Omental fat pad (tissue), 4 donors: Measurements from ENCODE around the gene LIMCH1. TPM values are rescaled to one million over a fixed set of nuclear protein-coding genes. Genes with fewer than 3 reads are reported as not detected.

Experiments
- ATAC-seq: fragments of 150-250 bp; one replicate; pipeline ENCODE4 v1.9.1; 2016; ENCODE audit warnings: mild to moderate bottlenecking, moderate library complexity; ENCODE audit not compliant: low FRiP score
- DNase-seq: peaks from one replicate; pipeline ENCODE4 v3.0.0-alpha.2; 2019; ENCODE audit warnings: low spot score
- total RNA-seq, 4 donors: library from RNA; depleted of rRNA; stranded (reverse); fragments of >200 nt; gene quantifications; one replicate each; pipeline ENCODE4 v1.1.0, GENCODE V29; 2016
- TF ChIP-seq, protein P1 (sequence below), 3 donors: fragments of 450-650 bp; IDR thresholded peaks; one replicate each; pipeline ENCODE4 v1.5.1; 2016 to 2017; ENCODE audit warnings: antibody characterized with exemption in 3 of 3, mild to moderate bottlenecking in 3 of 3, moderate library complexity in 2 of 3

The LIMCH1 gene
- total RNA-seq, 4 donors from 2014 or later: 29.4 to 112 (median 44.9) TPM

DNA sequence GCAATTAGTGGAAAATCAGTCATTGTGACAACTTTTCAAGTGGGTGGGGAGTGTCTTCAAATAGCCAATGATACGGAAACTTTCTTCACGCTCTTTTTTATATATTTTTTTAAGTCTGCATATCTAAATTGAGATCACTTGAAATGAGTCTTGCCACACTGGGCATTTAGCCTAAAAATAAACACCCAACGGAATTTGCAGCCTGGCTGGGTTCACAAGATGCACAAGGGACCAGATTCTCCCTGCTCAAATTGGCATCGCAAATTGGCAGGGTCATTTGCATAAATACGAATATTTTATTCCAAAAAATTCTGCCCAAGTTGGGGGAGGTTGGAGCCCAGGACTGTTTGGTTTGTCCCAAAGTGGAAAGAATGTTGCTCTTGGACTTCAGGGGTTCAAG is 87.6 kb downstream of the LIMCH1 start:
- TF ChIP-seq, protein P1, sequence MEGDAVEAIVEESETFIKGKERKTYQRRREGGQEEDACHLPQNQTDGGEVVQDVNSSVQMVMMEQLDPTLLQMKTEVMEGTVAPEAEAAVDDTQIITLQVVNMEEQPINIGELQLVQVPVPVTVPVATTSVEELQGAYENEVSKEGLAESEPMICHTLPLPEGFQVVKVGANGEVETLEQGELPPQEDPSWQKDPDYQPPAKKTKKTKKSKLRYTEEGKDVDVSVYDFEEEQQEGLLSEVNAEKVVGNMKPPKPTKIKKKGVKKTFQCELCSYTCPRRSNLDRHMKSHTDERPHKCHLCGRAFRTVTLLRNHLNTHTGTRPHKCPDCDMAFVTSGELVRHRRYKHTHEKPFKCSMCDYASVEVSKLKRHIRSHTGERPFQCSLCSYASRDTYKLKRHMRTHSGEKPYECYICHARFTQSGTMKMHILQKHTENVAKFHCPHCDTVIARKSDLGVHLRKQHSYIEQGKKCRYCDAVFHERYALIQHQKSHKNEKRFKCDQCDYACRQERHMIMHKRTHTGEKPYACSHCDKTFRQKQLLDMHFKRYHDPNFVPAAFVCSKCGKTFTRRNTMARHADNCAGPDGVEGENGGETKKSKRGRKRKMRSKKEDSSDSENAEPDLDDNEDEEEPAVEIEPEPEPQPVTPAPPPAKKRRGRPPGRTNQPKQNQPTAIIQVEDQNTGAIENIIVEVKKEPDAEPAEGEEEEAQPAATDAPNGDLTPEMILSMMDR (IDR thresholded peaks at IDR 0.05): no peak
- ATAC-seq (no peak), DNase-seq (no peak)

GRCh38 chr4:41628936-41629335 is 91.0 kb downstream of the LIMCH1 start:
- DNase-seq (no peak), ATAC-seq (no peak)
- TF ChIP-seq, protein P1 (IDR thresholded peaks at IDR 0.05): no peak

DNA sequence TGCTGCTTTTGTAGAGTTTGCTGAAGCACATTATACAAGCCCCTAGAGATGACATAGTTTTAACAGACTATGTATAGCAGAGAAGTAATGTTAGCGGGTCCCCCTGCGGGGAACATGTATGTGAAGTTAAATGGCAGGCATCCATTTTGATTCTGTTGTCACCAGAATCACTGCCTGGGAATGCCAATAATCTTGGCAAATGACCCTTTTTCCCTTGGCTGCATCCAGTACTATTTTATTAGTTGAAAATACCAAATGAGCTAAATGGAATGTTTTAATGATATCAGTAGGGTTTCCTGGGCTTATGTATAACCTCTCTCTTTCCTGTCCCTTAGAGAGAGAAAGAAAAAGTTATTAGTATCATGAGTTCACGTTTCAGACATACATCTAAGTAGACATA is 93.6 kb downstream of the LIMCH1 start:
- ATAC-seq (no peak), DNase-seq (no peak)
- TF ChIP-seq, protein P1 (IDR thresholded peaks at IDR 0.05): no peak

DNA sequence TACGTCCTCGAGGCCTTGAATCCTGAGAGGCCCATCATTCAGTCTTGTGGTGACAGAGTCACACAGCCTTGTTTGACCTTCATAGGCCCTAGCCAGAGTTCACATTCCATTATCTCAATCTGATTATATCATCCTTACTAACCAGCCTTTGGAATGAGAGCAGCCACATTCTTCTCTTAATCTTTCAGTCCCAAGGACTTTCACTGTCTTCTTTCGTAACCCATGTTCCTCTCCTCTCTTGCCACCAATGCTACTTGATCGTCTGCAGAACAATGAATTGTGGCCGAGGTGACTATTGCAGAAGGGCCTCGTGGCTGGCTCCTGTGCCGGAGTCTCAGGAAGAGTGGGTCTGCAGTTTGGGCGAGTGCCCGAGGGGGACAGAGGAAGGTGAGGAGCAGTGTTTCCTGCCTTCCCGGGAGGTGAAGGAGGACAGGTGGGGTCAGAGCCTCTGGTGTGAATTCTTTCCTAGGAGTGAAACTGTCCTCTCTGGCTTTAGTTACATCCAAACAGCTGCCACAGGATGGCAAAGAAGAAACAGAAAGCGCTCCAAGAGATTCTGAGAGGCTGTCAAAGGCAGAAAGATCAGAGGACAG is 94.6 kb downstream of the LIMCH1 start:
- ATAC-seq: no peak
- no peak for DNase-seq
- TF ChIP-seq, protein P1 (IDR thresholded peaks at IDR 0.05): no peak

- TF ChIP-seq, protein P1 (IDR thresholded peaks at IDR 0.05): no peak
- no peak for ATAC-seq
- DNase-seq: no peak
Measured at GRCh38 chr4:41633321-41633720, 95.4 kb downstream of the LIMCH1 start.

DNA sequence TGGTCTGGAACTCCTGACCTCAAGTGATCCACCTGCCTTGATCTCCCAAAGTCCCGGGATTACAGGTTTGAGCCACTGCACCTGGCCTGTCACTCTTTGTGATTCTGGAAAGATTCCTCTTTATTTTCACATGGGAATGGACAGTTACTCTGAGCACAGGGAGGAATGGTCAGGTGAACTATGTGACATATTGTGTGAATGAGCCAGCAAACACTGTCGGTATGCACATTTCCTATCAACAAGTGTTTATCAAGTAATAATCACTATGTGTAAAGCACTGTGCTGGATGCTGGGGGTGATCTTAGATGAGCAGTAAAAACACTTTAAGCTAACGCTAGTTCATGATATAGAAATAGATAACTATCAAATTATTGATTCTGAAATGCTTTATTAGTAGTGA is 97.5 kb downstream of the LIMCH1 start:
- TF ChIP-seq, protein P1 (IDR thresholded peaks at IDR 0.05): no peak
- no peak for ATAC-seq

DNA sequence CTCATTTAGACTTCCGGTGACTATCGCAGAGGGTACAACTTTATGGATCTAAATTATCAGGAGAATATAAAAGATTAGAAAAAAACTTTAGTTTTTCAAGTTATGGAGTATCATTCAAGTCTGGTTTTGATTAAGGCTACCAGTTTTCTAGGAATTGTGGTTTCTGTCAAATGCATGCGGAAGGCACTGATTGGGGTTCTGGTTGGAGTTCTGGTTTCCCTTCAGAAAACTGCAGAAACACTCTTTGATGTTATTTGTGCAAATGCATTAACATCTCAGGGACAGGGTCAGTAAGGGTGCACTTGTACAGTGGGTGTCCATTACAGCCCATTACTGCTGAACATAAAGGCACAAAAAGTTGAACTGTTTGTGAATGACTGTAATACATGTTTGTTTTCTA is 100.2 kb downstream of the LIMCH1 start:
- TF ChIP-seq, protein P1 (IDR thresholded peaks at IDR 0.05): no peak
- no peak for DNase-seq
- ATAC-seq: no peak

More for the DNA sequence above, 97.5 kb downstream of the LIMCH1 start:
- DNase-seq: no peak
